ENCODE data around the gene GLP2R. TPM values are rescaled to one million over a fixed set of nuclear protein-coding genes. Genes with fewer than 3 reads are reported as not detected.
A peak's percentile ranks its signal among the peaks of the same experiment; 100 is the strongest.

Gene GLP2R
- total RNA-seq, 4 donors from 2014 or later = 0.54 to 3.3 (median 1.2) TPM

GRCh38 chr17:9936095-9936494, 110.4 kb downstream of the GLP2R start:
- H3K27me3 ChIP-seq = no peaks in the 10 kb centered on the region
- H3K9me3 ChIP-seq = no peaks in the 10 kb centered on the region
- no peak overlapping the region for H3K4me3 ChIP-seq (replicated peaks in 1 of 3)
- no peak for DNase-seq
- intact Hi-C loops (cut with DNase I) = no loop called here
- WGBS, 2 donors = 86 to 98% methylated on average over 3 of the region's 3 CpGs
- no peak for TF ChIP-seq POLR2A (IDR thresholded peaks at IDR 0.05)
- TF ChIP-seq CTCF (IDR thresholded peaks at IDR 0.05) = no peak
- H3K4me1 ChIP-seq = no peaks in the 10 kb centered on the region
- no peak overlapping the region for H3K27ac ChIP-seq
- no peaks in the 10 kb centered on the region for H3K36me3 ChIP-seq

GRCh38 chr17:9937241-9937761, 111.6 kb downstream of the GLP2R start:
- no peak for TF ChIP-seq POLR2A (IDR thresholded peaks at IDR 0.05)
- intact Hi-C loops (cut with DNase I) = no loop called here
- no peaks in the 10 kb centered on the region for H3K9me3 ChIP-seq
- H3K27me3 ChIP-seq = no peaks in the 10 kb centered on the region
- no peak overlapping the region for H3K27ac ChIP-seq
- DNase-seq = peak in 1 of 2 donors; percentile 8
- H3K4me1 ChIP-seq = no peaks in the 10 kb centered on the region
- H3K36me3 ChIP-seq = no peaks in the 10 kb centered on the region
- H3K4me3 ChIP-seq (replicated peaks in 1 of 3) = no peak overlapping the region
- 73 to 85% methylated on average over 10 to 13 of the region's 13 CpGs for WGBS, 2 donors

GRCh38 chr17:9937901-9938300, 112.2 kb downstream of the GLP2R start:
- Histone ChIP-seq H3K9me3 (no peaks in the 10 kb centered on the region), H3K27me3 (no peaks in the 10 kb centered on the region), H3K4me1 (no peaks in the 10 kb centered on the region), H3K36me3 (no peaks in the 10 kb centered on the region), H3K4me3 (replicated peaks in 1 of 3) (no peak overlapping the region), H3K27ac (no peak overlapping the region)
- 94 to 95% methylated on average over 9 of the region's 9 CpGs for WGBS, 2 donors
- intact Hi-C loops (cut with DNase I) = no loop called here
- DNase-seq = no peak
- TF ChIP-seq CTCF (IDR thresholded peaks at IDR 0.05) (no peak), POLR2A (IDR thresholded peaks at IDR 0.05) (no peak)

- TF ChIP-seq POLR2A (IDR thresholded peaks at IDR 0.05) = no peak
- TF ChIP-seq CTCF (IDR thresholded peaks at IDR 0.05) = no peak
- Histone ChIP-seq H3K9me3 (no peaks in the 10 kb centered on the region), H3K27me3 (no peaks in the 10 kb centered on the region), H3K4me3 (replicated peaks in 1 of 3) (no peak overlapping the region), H3K36me3 (no peaks in the 10 kb centered on the region), H3K27ac (no peak overlapping the region), H3K4me1 (no peaks in the 10 kb centered on the region)
- 82 to 88% methylated on average over 1 of the region's 1 CpG for WGBS, 2 donors
- no peak for DNase-seq
- intact Hi-C loops (cut with DNase I) = no loop called here
These were observed 113.0 kb downstream of the GLP2R start for GRCh38 chr17:9938764-9939163.

GRCh38 chr17:9940841-9941240, 115.1 kb downstream of the GLP2R start:
- Histone ChIP-seq H3K36me3 (no peaks in the 10 kb centered on the region), H3K27me3 (no peaks in the 10 kb centered on the region), H3K4me1 (no peaks in the 10 kb centered on the region), H3K9me3 (no peaks in the 10 kb centered on the region), H3K27ac (no peak overlapping the region), H3K4me3 (replicated peaks in 1 of 3) (no peak overlapping the region)
- TF ChIP-seq CTCF (IDR thresholded peaks at IDR 0.05) (no peak), POLR2A (IDR thresholded peaks at IDR 0.05) (no peak)
- WGBS, 2 donors = 76 to 77% methylated on average over 9 of the region's 9 CpGs
- intact Hi-C loops (cut with DNase I) = no loop called here
- no peak for DNase-seq

- no peak for TF ChIP-seq POLR2A (IDR thresholded peaks at IDR 0.05)
- no peak for TF ChIP-seq CTCF (IDR thresholded peaks at IDR 0.05)
- DNase-seq = no peak
- Histone ChIP-seq H3K27me3 (no peaks in the 10 kb centered on the region), H3K4me3 (replicated peaks in 1 of 3) (no peak overlapping the region), H3K27ac (no peak overlapping the region), H3K36me3 (no peaks in the 10 kb centered on the region), H3K9me3 (no peaks in the 10 kb centered on the region), H3K4me1 (no peaks in the 10 kb centered on the region)
- intact Hi-C loops (cut with DNase I) = no loop called here
- 85 to 88% methylated on average over 13 of the region's 13 CpGs for WGBS, 2 donors
These were observed 115.6 kb downstream of the GLP2R start for GRCh38 chr17:9941305-9941704.
